OCI-LY7 (cell line): ENCODE data around the gene PAX4. TPM values are rescaled to one million over a fixed set of nuclear protein-coding genes. Genes with fewer than 3 reads are reported as not detected.
A peak's percentile ranks its signal among the peaks of the same experiment; 100 is the strongest.

ENCODE experiments used
- BruUV-seq: library from RNA; stranded (reverse); fragments of 400-500 nt; replicated peaks from 2 replicates; lab custom pipeline; 2021; lab: Mats Ljungman, UMichigan
- CTCF ChIA-PET: fragments of 300-600 bp; sonication (Branson Sonifier 250); formaldehyde crosslinking; loops from one replicate; lab custom pipeline; 2022; ENCODE audit warnings: antibody characterized with exemption; ENCODE audit not compliant: unreplicated experiment; lab: Charles Lee
- POLR2A ChIA-PET: fragments of 300-600 bp; sonication (Branson Sonifier 250); formaldehyde crosslinking; loops from one replicate; lab custom pipeline; 2022; ENCODE audit warnings: antibody characterized with exemption; lab: Charles Lee
- DNase-seq: peaks from one replicate; pipeline ENCODE4 v3.0.0-alpha.2; 2015; ENCODE audit warnings: low spot score
- H2AFZ ChIP-seq: fragments of 200-600 bp; sonication (generic), shearing (Covaris generic); 2 replicates; pipeline ENCODE4 v1.6.1; 2014; ENCODE audit warnings: mild to moderate bottlenecking, antibody characterized with exemption, low read length, moderate library complexity
- H3K27ac ChIP-seq: fragments of 200-600 bp; sonication (generic); 2 replicates; pipeline ENCODE4 v1.5.1; 2014; ENCODE audit warnings: mixed run types, low read depth, mild to moderate bottlenecking, moderate library complexity, low read length, inconsistent platforms; ENCODE audit not compliant: poor library complexity, severe bottlenecking
- H3K36me3 ChIP-seq: fragments of 200-600 bp; sonication (generic); 2 replicates; pipeline ENCODE4 v1.6.1; 2014; ENCODE audit warnings: mild to moderate bottlenecking, antibody characterized with exemption, low read length, moderate library complexity, mixed read lengths; ENCODE audit not compliant: insufficient read depth
- H3K4me1 ChIP-seq: fragments of 200-600 bp; sonication (generic); 2 replicates; pipeline ENCODE4 v1.5.1; 2014; ENCODE audit warnings: mild to moderate bottlenecking, low read length; ENCODE audit not compliant: insufficient read depth, poor library complexity, severe bottlenecking
- H3K4me2 ChIP-seq: fragments of 200-600 bp; sonication (generic); 2 replicates; pipeline ENCODE4 v1.6.1; 2014; ENCODE audit warnings: mild to moderate bottlenecking, low read length
- H3K4me3 ChIP-seq: fragments of 200-600 bp; sonication (generic); 2 replicates; pipeline ENCODE4 v1.5.1; 2014; ENCODE audit warnings: mild to moderate bottlenecking, low read depth, low read length; ENCODE audit not compliant: poor library complexity, severe bottlenecking
- H3K79me2 ChIP-seq: fragments of 200-600 bp; sonication (generic); 2 replicates; pipeline ENCODE4 v1.6.1; 2016; ENCODE audit warnings: low read depth, mild to moderate bottlenecking, low read length, moderate library complexity, mixed read lengths; ENCODE audit not compliant: insufficient read depth
- H3K9me2 ChIP-seq: fragments of 200-600 bp; sonication (generic); 2 replicates; pipeline ENCODE4 v1.6.1; 2016; ENCODE audit warnings: mild to moderate bottlenecking, low read length, mixed read lengths; ENCODE audit not compliant: insufficient read depth
- H3K9me3 ChIP-seq: fragments of 200-600 bp; sonication (generic); 2 replicates; pipeline ENCODE4 v1.6.1; 2014; ENCODE audit warnings: mild to moderate bottlenecking, mixed run types, low read length, mixed read lengths
- H4K20me1 ChIP-seq: fragments of 200-600 bp; sonication (generic); 2 replicates; pipeline ENCODE4 v1.6.1; 2014; ENCODE audit warnings: mild to moderate bottlenecking, antibody characterized with exemption, low read length, moderate library complexity, mixed read lengths; ENCODE audit not compliant: insufficient read depth
- CTCF ChIP-seq: fragments of 200-600 bp; sonication (generic); conservative IDR thresholded peaks from 2 replicates; pipeline ENCODE4 v1.5.1; 2014; ENCODE audit warnings: mild to moderate bottlenecking, antibody characterized with exemption, low read length, moderate library complexity, mixed read lengths
- EZH2phosphoT487 ChIP-seq: fragments of 200-600 bp; sonication (generic); IDR thresholded peaks from 2 replicates; pipeline ENCODE4 v1.6.1; 2018; ENCODE audit warnings: low read depth, borderline replicate concordance, mild to moderate bottlenecking, mixed run types, antibody characterized with exemption, low read length, moderate library complexity, mixed read lengths
- intact Hi-C: fragments of 100-400 bp; cut with micrococcal nuclease; formaldehyde crosslinking; loops from one replicate; pipeline ENCODE4 v1.10.0; 2022; ENCODE audit not compliant: unreplicated experiment
- total RNA-seq, 2 experiments: library from RNA; depleted of rRNA in 1 of 2; stranded (reverse); fragments of >200 nt in 1 of 2; shearing (Covaris generic) in 1 of 2; gene quantifications; 2 replicates each; pipeline ENCODE4 v1.2.3, GENCODE V29; 2014 to 2022

PAX4 gene
- total RNA-seq, 2 experiments from 2014 or later: not detected

DNA sequence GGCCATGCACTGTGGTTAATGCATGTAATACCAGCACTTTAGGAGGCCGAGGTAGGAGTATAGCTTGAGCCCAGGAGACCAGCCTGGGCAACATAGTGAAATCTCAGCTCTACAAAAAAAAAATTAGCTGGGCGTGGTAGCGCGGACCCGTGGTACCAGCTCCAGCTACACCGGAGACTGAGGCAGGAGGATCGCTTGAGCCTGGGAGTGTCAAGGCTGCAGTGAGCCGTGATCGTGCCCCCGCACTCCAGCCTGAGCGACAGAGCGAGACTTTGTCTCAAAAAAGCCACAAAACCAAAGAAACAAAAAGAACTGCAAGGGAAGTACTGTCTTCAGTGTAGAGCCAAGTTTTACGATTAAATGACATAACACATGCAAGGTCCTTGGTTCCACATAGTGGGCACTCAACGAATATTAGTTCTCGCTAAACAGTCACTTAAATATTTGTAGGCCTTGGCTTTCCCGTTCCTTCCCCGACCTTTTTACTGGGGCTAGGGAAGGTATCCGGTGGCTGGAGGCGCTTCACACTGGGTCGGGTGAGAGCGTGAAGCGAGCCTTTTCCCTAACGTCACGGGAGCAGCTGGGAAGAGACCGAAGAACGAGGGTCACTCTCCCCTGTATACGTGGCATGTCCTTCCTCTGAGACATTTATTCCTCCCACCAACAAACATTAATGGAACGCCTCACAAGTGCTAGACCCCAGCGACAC is 33.1 kb upstream of the PAX4 start:
- CTCF ChIA-PET: interaction anchor here (0.6 kb wide), 1 partner anchor 81 kb away, joined by 3 read pairs; no protein-coding TSS in a partner anchor
- DNase-seq: no peak
- peak overlapping the region; percentile 90 for H3K4me2 ChIP-seq

GRCh38 chr7:127648986-127649385 is 31.0 kb upstream of the PAX4 start:
- POLR2A ChIA-PET: interaction anchor here (1.4 kb wide), 2 partner anchors 32 to 60 kb away, joined by 3 to 5 read pairs; partner anchors contain the start of gene ARF5
- Histone ChIP-seq H4K20me1 (peaks cover 12% of the 10 kb centered on the region; the same call in 1 of the 2 replicates), H3K4me1 (peaks cover 17% of the 10 kb centered on the region), H3K4me2 (no peak overlapping the region), H3K36me3 (peaks cover 5% of the 10 kb centered on the region; the same call in 1 of the 2 replicates), H3K9me3 (no peaks in the 10 kb centered on the region), H3K79me2 (peaks cover 18% of the 10 kb centered on the region), H2AFZ (no peak overlapping the region), H3K9me2 (no peaks in the 10 kb centered on the region), H3K27ac (no peak overlapping the region), H3K4me3 (no peak overlapping the region)
- no peak for DNase-seq
- TF ChIP-seq CTCF (no peak), EZH2phosphoT487 (no peak)
- CTCF ChIA-PET: no interaction called here
- BruUV-seq: no TSS peak
- intact Hi-C loops: no loop called here

More for the DNA sequence above, 33.1 kb upstream of the PAX4 start:
- POLR2A ChIA-PET: interaction anchor here (1.0 to 1.3 kb wide), 2 partner anchors 11 to 349 kb away, joined by 3 to 5 read pairs; no protein-coding TSS in a partner anchor
- Histone ChIP-seq H4K20me1 (peaks cover 26% of the 10 kb centered on the region), H3K9me3 (no peaks in the 10 kb centered on the region), H2AFZ (peak overlapping the region; percentile 95), H3K9me2 (no peaks in the 10 kb centered on the region), H3K27ac (peak overlapping the region; percentile 27), H3K4me3 (peak overlapping the region; percentile 93), H3K4me1 (peaks cover 37% of the 10 kb centered on the region), H3K36me3 (peaks cover 22% of the 10 kb centered on the region), H3K79me2 (peaks cover 39% of the 10 kb centered on the region)
- intact Hi-C loops: loop anchor here (5.0 kb wide), 2 partner anchors 64 to 461 kb away; partner anchors contain the start of genes ARF5 and GCC1
- TSS peak; percentile 99 for BruUV-seq
- TF ChIP-seq CTCF (no peak), EZH2phosphoT487 (no peak)

GRCh38 chr7:127647636-127648035 is 29.7 kb upstream of the PAX4 start:
- Histone ChIP-seq H4K20me1 (no peaks in the 10 kb centered on the region), H3K4me1 (peaks cover 6% of the 10 kb centered on the region), H3K79me2 (peaks cover 5% of the 10 kb centered on the region), H3K4me2 (no peak overlapping the region), H3K9me3 (no peaks in the 10 kb centered on the region), H3K27ac (no peak overlapping the region), H3K4me3 (no peak overlapping the region), H3K9me2 (no peaks in the 10 kb centered on the region), H2AFZ (no peak overlapping the region), H3K36me3 (no peaks in the 10 kb centered on the region)
- CTCF ChIA-PET: no interaction called here
- no peak for TF ChIP-seq EZH2phosphoT487
- no TSS peak for BruUV-seq
- POLR2A ChIA-PET: interaction anchor here (1.4 kb wide), 1 partner anchor 8 kb away, joined by 5 read pairs; no protein-coding TSS in a partner anchor
- intact Hi-C loops: no loop called here
- DNase-seq: no peak
